Endodermal cell (in vitro differentiated cells): Measurements from ENCODE around the gene CFAP46. TPM values are rescaled to one million over a fixed set of nuclear protein-coding genes. Genes with fewer than 3 reads are reported as not detected.

Source experiments
- DNase-seq: peaks from one replicate; pipeline ENCODE4 v3.0.0-alpha.2; 2017
- H3K27ac ChIP-seq: 2 replicates; pipeline ENCODE4 v1.5.1; 2013; ENCODE audit warnings: mild to moderate bottlenecking, low read depth, low read length, moderate library complexity
- H3K27me3 ChIP-seq: 2 replicates; pipeline ENCODE4 v1.6.1; 2013; ENCODE audit warnings: mild to moderate bottlenecking, low read length, moderate library complexity; ENCODE audit not compliant: insufficient read depth, control insufficient read depth, poor library complexity, severe bottlenecking
- H3K36me3 ChIP-seq: 2 replicates; pipeline ENCODE4 v1.7.0; 2013; ENCODE audit warnings: mild to moderate bottlenecking, low read length, moderate library complexity; ENCODE audit not compliant: control insufficient read depth, insufficient read depth
- H3K4me1 ChIP-seq: one replicate; pipeline ENCODE4 v1.7.0; 2013; ENCODE audit warnings: low read length; ENCODE audit not compliant: control insufficient read depth, insufficient read depth
- H3K4me3 ChIP-seq: 2 replicates; pipeline ENCODE4 v1.5.1; 2013; ENCODE audit warnings: mild to moderate bottlenecking, low read length, moderate library complexity
- H3K9ac ChIP-seq: 2 replicates; pipeline ENCODE4 v1.6.1; 2013; ENCODE audit warnings: mild to moderate bottlenecking, low read length, moderate library complexity; ENCODE audit not compliant: poor library complexity, severe bottlenecking; ENCODE audit errors: extremely low read depth
- H3K9me3 ChIP-seq: 2 replicates; pipeline ENCODE4 v1.6.1; 2013; ENCODE audit warnings: mild to moderate bottlenecking, low read length, moderate library complexity; ENCODE audit not compliant: control insufficient read depth
- H3K27ac Mint-ChIP-seq: 2 replicates; pipeline ENCODE4 v1.8.0; 2020; ENCODE audit warnings: mixed read lengths
- H3K27me3 Mint-ChIP-seq: 2 replicates; pipeline ENCODE4 v1.8.0; 2021; ENCODE audit warnings: mild to moderate bottlenecking, mixed read lengths; ENCODE audit not compliant: insufficient read depth
- H3K36me3 Mint-ChIP-seq: 2 replicates; pipeline ENCODE4 v1.8.0; 2020; ENCODE audit warnings: low read depth, mixed read lengths
- H3K4me1 Mint-ChIP-seq: 2 replicates; pipeline ENCODE4 v1.8.0; 2020; ENCODE audit warnings: mixed read lengths
- H3K4me3 Mint-ChIP-seq: 2 replicates; pipeline ENCODE4 v1.8.0; 2020; ENCODE audit warnings: mild to moderate bottlenecking, moderate library complexity, mixed read lengths
- H3K9me3 Mint-ChIP-seq: 2 replicates; pipeline ENCODE4 v1.8.0; 2020; ENCODE audit warnings: mild to moderate bottlenecking, mixed read lengths
- WGBS, 2 experiments: methylation state at CpG; one replicate each; pipeline versions ENCODE4 v1.1.5 to v1.1.7; 2013; ENCODE audit warnings: missing lambda C conversion rate in 2 of 2, mixed read lengths in 1 of 2; ENCODE audit not compliant: insufficient coverage in 1 of 2, insufficient read length in 1 of 2; 5-methylcytosine and 5-hydroxymethylcytosine counted together
- total RNA-seq, 2 donors: library from RNA; stranded (reverse); fragmentation: NEBNext Ultra II Directional in 1 of 2; extraction: Animal tissue kit (Norgen Biotek cat#: 25700) in 1 of 2; gene quantifications; 2 replicates in 1 of 2; 3 replicates in 1 of 2; pipeline ENCODE4 v1.2.1, GENCODE V29; 2021
- TF ChIP-seq, protein P1 (sequence below): fragments of 200-600 bp; sonication (generic); conservative IDR thresholded peaks from 2 replicates; pipeline ENCODE4 v1.5.0; 2021; ENCODE audit warnings: antibody characterized with exemption, mild to moderate bottlenecking

CFAP46 gene
- total RNA-seq, 2 donors from 2014 or later: 9.9 to 10.5 TPM

DNA sequence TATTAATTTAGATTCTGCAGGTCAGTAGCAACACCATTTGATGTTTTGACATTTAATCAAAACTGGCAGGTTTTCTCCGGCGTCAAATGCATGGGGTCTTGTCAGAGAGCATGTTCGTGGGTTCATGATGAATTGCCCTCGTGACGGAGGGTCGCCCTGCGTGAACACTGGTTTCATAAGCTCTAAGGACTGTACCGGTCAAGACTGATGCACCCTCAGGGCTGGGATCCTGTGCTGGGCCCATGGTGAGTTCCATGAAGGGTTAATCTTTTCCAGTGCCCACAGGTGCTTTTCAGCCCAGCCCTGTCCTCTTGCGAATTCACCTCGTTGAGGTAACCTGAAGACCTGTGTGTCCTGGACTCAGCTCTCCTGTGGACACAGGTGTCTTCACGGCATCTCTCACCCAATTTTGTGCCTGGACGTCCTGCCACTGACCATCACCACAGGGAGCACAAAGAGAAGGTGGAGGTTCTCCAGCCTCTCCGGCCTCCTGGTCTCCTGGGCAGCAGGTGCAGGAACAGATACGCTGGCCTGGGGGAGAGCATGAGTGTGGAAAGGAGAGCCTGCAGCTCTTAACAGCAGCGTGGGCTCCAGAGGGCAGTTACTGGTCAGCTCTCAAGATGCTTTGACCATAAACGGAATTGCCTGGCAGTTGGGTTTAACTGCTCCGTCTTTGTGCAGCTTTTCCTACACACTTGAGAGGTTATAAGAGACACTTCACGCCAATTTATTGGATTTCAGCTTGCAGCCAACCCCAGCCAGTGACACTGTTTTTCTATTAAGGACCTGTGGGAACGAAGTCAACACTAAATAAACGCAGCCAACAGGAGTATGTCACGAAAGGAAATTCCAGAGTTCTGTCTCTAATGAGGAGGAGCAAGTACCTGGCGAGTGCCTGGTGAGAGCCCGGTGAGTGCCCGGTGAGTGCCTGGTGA, 37.4 kb upstream of the CFAP46 start:
- no peaks in the 10 kb centered on the region for H3K4me1 ChIP-seq
- peaks cover 2% of the 10 kb centered on the region for H3K4me1 Mint-ChIP-seq
- H3K9me3 ChIP-seq: no peaks in the 10 kb centered on the region
- no peak overlapping the region for H3K4me3 ChIP-seq
- H3K4me3 Mint-ChIP-seq: no peak overlapping the region
- H3K9ac ChIP-seq: no peak overlapping the region
- no peak overlapping the region for H3K27ac ChIP-seq
- H3K27ac Mint-ChIP-seq: no peak overlapping the region
- 87 to 89% methylated on average over 20 to 24 of the region's 24 CpGs for WGBS, 2 experiments
- H3K36me3 Mint-ChIP-seq: no peaks in the 10 kb centered on the region
- TF ChIP-seq, protein P1, sequence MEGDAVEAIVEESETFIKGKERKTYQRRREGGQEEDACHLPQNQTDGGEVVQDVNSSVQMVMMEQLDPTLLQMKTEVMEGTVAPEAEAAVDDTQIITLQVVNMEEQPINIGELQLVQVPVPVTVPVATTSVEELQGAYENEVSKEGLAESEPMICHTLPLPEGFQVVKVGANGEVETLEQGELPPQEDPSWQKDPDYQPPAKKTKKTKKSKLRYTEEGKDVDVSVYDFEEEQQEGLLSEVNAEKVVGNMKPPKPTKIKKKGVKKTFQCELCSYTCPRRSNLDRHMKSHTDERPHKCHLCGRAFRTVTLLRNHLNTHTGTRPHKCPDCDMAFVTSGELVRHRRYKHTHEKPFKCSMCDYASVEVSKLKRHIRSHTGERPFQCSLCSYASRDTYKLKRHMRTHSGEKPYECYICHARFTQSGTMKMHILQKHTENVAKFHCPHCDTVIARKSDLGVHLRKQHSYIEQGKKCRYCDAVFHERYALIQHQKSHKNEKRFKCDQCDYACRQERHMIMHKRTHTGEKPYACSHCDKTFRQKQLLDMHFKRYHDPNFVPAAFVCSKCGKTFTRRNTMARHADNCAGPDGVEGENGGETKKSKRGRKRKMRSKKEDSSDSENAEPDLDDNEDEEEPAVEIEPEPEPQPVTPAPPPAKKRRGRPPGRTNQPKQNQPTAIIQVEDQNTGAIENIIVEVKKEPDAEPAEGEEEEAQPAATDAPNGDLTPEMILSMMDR: no peak
- H3K36me3 ChIP-seq: no peaks in the 10 kb centered on the region
- no peak for DNase-seq
- H3K27me3 Mint-ChIP-seq: no peaks in the 10 kb centered on the region
- H3K27me3 ChIP-seq: no peaks in the 10 kb centered on the region
- no peaks in the 10 kb centered on the region for H3K9me3 Mint-ChIP-seq

DNA sequence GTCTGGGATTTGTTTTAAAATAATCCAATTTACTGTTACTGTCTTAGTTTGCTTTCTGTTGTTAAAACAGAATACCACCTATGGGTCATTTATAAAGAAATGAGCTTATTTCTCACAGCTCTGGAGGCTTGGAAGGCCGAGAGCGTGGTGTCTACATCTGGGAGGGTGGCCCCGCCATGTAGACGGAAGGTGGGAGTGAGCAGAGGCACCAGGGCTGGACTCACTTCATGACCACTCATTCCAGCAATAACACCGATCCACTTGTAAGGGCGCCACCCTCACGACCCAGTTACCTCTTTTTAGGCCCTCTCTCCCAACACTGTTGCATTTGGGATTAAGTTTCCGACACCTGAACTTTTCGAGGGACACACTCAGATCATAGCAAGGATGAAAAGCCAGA, 36.2 kb upstream of the CFAP46 start:
- Histone ChIP-seq H3K9me3 (no peaks in the 10 kb centered on the region), H3K4me1 (no peaks in the 10 kb centered on the region), H3K27ac (no peak overlapping the region), H3K4me3 (no peak overlapping the region), H3K27me3 (no peaks in the 10 kb centered on the region), H3K36me3 (no peaks in the 10 kb centered on the region), H3K9ac (no peak overlapping the region)
- Mint-ChIP-seq H3K36me3 (no peaks in the 10 kb centered on the region), H3K4me3 (no peak overlapping the region), H3K27me3 (no peaks in the 10 kb centered on the region), H3K9me3 (no peaks in the 10 kb centered on the region), H3K27ac (no peak overlapping the region), H3K4me1 (no peaks in the 10 kb centered on the region)
- no peak for DNase-seq
- TF ChIP-seq, protein P1: no peak
- 90 to 95% methylated on average over 6 to 9 of the region's 9 CpGs for WGBS, 2 experiments

DNA sequence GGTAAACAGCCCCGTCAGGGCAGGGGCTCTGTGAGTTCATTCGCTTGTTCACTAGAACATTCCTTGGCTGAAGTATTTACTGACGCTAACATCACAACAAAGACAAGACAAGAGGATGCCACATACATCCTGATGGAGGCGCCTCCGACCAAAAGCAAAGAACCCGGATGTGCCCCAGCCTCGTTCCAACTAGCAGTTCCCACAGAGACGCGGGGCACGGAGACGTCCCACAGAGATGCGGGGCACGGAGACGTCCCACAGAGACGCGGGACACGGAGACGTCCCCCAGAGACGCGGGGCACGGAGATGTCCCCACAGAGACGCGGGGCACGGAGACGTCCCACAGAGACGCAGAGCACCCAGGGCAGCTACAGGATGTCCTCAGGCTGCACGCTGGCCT, 35.4 kb upstream of the CFAP46 start:
- 88 to 90% methylated on average over 21 to 27 of the region's 27 CpGs for WGBS, 2 experiments
- Histone ChIP-seq H3K9me3 (no peaks in the 10 kb centered on the region), H3K9ac (no peak overlapping the region), H3K36me3 (no peaks in the 10 kb centered on the region), H3K27ac (no peak overlapping the region), H3K4me1 (no peaks in the 10 kb centered on the region), H3K4me3 (no peak overlapping the region), H3K27me3 (no peaks in the 10 kb centered on the region)
- no peak for DNase-seq
- H3K4me3 Mint-ChIP-seq: no peak overlapping the region
- no peaks in the 10 kb centered on the region for H3K4me1 Mint-ChIP-seq
- H3K27ac Mint-ChIP-seq: no peak overlapping the region
- H3K36me3 Mint-ChIP-seq: no peaks in the 10 kb centered on the region
- H3K9me3 Mint-ChIP-seq: no peaks in the 10 kb centered on the region
- TF ChIP-seq, protein P1: peak; percentile 29
- H3K27me3 Mint-ChIP-seq: no peaks in the 10 kb centered on the region
